HepG2 (cell line): ENCODE data around the gene ZMIZ2. TPM values are rescaled to one million over a fixed set of nuclear protein-coding genes. Genes with fewer than 3 reads are reported as not detected.

ENCODE experiments used
- ATAC-seq: fragments of 200-7000 bp; cut with Tn5 transposase; 3 replicates; pipeline ENCODE4 v1.9.1; 2020; ENCODE audit warnings: mild to moderate bottlenecking, moderate library complexity
- BruUV-seq: library from RNA; stranded (reverse); fragments of 400-500 nt; replicated peaks from 2 replicates; lab custom pipeline; 2021; lab: Mats Ljungman, UMichigan
- CTCF ChIA-PET: fragments of 300-600 bp; formaldehyde crosslinking; extraction: SDS; loops from one replicate; lab custom pipeline; 2021; ENCODE audit warnings: low total read pairs, inconsistent platforms, low intra/inter-chr PET ratio; lab: Yijun Ruan, JAX
- POLR2A ChIA-PET: fragments of 350-600 bp; sonication (Branson Sonifier 250); formaldehyde crosslinking; loops from one replicate; lab custom pipeline; 2020; ENCODE audit warnings: antibody characterized with exemption, inconsistent platforms; lab: Yijun Ruan, JAX
- DNase-seq: peaks from one replicate; pipeline ENCODE4 v3.0.0-alpha.2; 2015; ENCODE audit warnings: low spot score
- FAIRE-seq: peaks from 3 replicates; lab custom pipeline; 2011; peaks lifted over from hg19 to GRCh38; lab: Jason Lieb, UNC
- H2AFZ ChIP-seq: one replicate; pipeline ENCODE4 v1.6.1; 2011; ENCODE audit warnings: low read length, inconsistent platforms
- H3K27ac ChIP-seq: fragments of 300-600 bp; 3 replicates; pipeline ENCODE4 v1.8.0; 2011; ENCODE audit warnings: mixed run types, mild to moderate bottlenecking, mixed read lengths, low read length, inconsistent platforms; ENCODE audit not compliant: insufficient read depth; ENCODE audit errors: extremely low read length
- H3K27me3 ChIP-seq, 2 experiments: fragments of 200-600 bp in 1 of 2; 2 replicates in 1 of 2; 3 replicates in 1 of 2; pipeline versions ENCODE4 v1.6.0 to v1.8.0; 2011; ENCODE audit warnings: low read length in 2 of 2, mild to moderate bottlenecking in 2 of 2, moderate library complexity in 2 of 2, inconsistent platforms in 1 of 2; ENCODE audit not compliant: insufficient read depth in 2 of 2, control insufficient read depth in 1 of 2
- H3K36me3 ChIP-seq, 2 experiments: fragments of 200-600 bp in 1 of 2; replicated peaks in 1 of 2; 2 replicates in 1 of 2; 3 replicates in 1 of 2; pipeline versions ENCODE4 v1.5.1 to v1.8.0; 2011; ENCODE audit warnings: low read length in 2 of 2, inconsistent platforms in 1 of 2; ENCODE audit not compliant: insufficient read depth in 2 of 2, control insufficient read depth in 1 of 2
- H3K4me1 ChIP-seq: 2 replicates; pipeline ENCODE4 v1.5.1; 2012; ENCODE audit warnings: low read length, inconsistent platforms; ENCODE audit not compliant: insufficient read depth
- H3K4me2 ChIP-seq: 2 replicates; pipeline ENCODE4 v1.6.0; 2011; ENCODE audit warnings: low read depth, low read length, inconsistent platforms
- H3K4me3 ChIP-seq, 3 experiments: fragments of 200-600 bp in 1 of 3; sonication (generic), shearing (Covaris generic) in 1 of 3; replicated peaks in 1 of 3; 2 replicates each; pipeline ENCODE4 v1.5.1; 2011 to 2016; ENCODE audit warnings: low read length in 3 of 3, inconsistent platforms in 2 of 3, low read depth in 2 of 3, mild to moderate bottlenecking in 2 of 3, control low read depth in 1 of 3, mixed read lengths in 1 of 3; ENCODE audit not compliant: insufficient read depth in 1 of 3
- H3K79me2 ChIP-seq: one replicate; pipeline ENCODE4 v1.6.1; 2011; ENCODE audit warnings: low read length, inconsistent platforms; ENCODE audit not compliant: insufficient read depth
- H3K9ac ChIP-seq: 2 replicates; pipeline ENCODE4 v1.6.0; 2011; ENCODE audit warnings: mild to moderate bottlenecking, low read depth, low read length, inconsistent platforms; ENCODE audit not compliant: insufficient read depth
- H3K9me3 ChIP-seq: 2 replicates; pipeline ENCODE4 v1.5.1; 2012; ENCODE audit warnings: mild to moderate bottlenecking, low read length
- H4K20me1 ChIP-seq: 2 replicates; pipeline ENCODE4 v1.6.0; 2011; ENCODE audit warnings: inconsistent platforms, mild to moderate bottlenecking, low read length, moderate library complexity; ENCODE audit not compliant: insufficient read depth
- GTF2F1 ChIP-seq: fragments of 150-350 bp; IDR thresholded peaks from 2 replicates; pipeline ENCODE4 v1.6.1; 2014; ENCODE audit warnings: low read length
- PAWR ChIP-seq: sonication (generic); formaldehyde crosslinking; IDR thresholded peaks from 2 replicates; pipeline ENCODE4 v1.4.0; 2020; ENCODE audit warnings: missing genetic modification reagents, mild to moderate bottlenecking, borderline replicate concordance
- SRSF4 ChIP-seq: fragments of 200-400 bp; formaldehyde crosslinking; IDR thresholded peaks from one replicate; pipeline ENCODE4 v1.6.1; 2018; ENCODE audit warnings: mild to moderate bottlenecking, low read depth, low read length, moderate library complexity; ENCODE audit not compliant: poor library complexity, severe bottlenecking
- ZNF17 ChIP-seq: sonication (generic); formaldehyde crosslinking; IDR thresholded peaks from 2 replicates; pipeline ENCODE4 v1.5.0; 2020; ENCODE audit warnings: mild to moderate bottlenecking, missing genetic modification reagents
- ZNF282 ChIP-seq: fragments of 450-650 bp; IDR thresholded peaks from 2 replicates; pipeline ENCODE4 v1.6.1; 2018; ENCODE audit not compliant: partially characterized antibody
- ZNF724P ChIP-seq: sonication (generic); formaldehyde crosslinking; IDR thresholded peaks from 2 replicates; pipeline ENCODE4 v1.8.0; 2022; ENCODE audit warnings: missing genetic modification reagents, borderline replicate concordance
- WGBS: methylation state at CpG from one replicate; pipeline ENCODE4 v1.1.6; 2017; ENCODE audit warnings: low lambda C conversion rate; 5-methylcytosine and 5-hydroxymethylcytosine counted together
- in situ Hi-C: cut with HindIII; loops from 2 replicates; pipeline ENCODE4 v1.10.0; 2017; ENCODE audit warnings: low pct_unique_long_range_greater_than_20kb; ENCODE audit not compliant: extremely low pct_ligation_motif_present
- intact Hi-C: fragments of 100-400 bp; cut with micrococcal nuclease; formaldehyde crosslinking; loops from one replicate; pipeline ENCODE4 v1.10.0; 2022; ENCODE audit not compliant: unreplicated experiment
- polyA plus RNA-seq, 8 experiments: library from polyadenylated mRNA; depleted of rRNA in 3 of 8; stranded (reverse) in 7 of 8; unstranded in 1 of 8; fragments of >200 nt; fragmentation: Illumina TruSeq in 4 of 8; extraction: Trizol in 4 of 8; gene quantifications; 2 replicates each; pipeline versions ENCODE4 v1.2.1 to v1.2.3, GENCODE V29; 2011 to 2016; ENCODE audit warnings: low read depth in 4 of 8, missing spikeins in 1 of 8, mixed read lengths in 1 of 8; ENCODE audit not compliant: insufficient read depth in 1 of 8
- total RNA-seq, 5 experiments: library from RNA; depleted of rRNA; stranded (reverse); fragments of >200 nt; fragmentation: Illumina TruSeq; extraction: Trizol; gene quantifications; 2 replicates each; pipeline ENCODE4 v1.2.3, GENCODE V29; 2016; ENCODE audit warnings: low read depth in 1 of 5
- TF ChIP-seq, protein P1 (sequence below): fragments of 450-650 bp; IDR thresholded peaks from 2 replicates; pipeline ENCODE4 v1.6.1; 2016
- TF ChIP-seq, protein P2 (sequence below): IDR thresholded peaks from 2 replicates; pipeline ENCODE4 v1.6.1; 2016; ENCODE audit warnings: missing compliant biosample characterization, missing genetic modification reagents, borderline replicate concordance

The ZMIZ2 gene
- total and polyA plus RNA-seq, 2 of the 13 experiments (the other 11 are each of a cell fraction or from before 2014, with no cell fraction given) = 4.9 to 7.9 TPM

- H3K4me3 ChIP-seq = no peak overlapping the region
- H3K9me3 ChIP-seq = no peaks in the 10 kb centered on the region
- no peak for TF ChIP-seq GTF2F1
- TF ChIP-seq, protein P1, sequence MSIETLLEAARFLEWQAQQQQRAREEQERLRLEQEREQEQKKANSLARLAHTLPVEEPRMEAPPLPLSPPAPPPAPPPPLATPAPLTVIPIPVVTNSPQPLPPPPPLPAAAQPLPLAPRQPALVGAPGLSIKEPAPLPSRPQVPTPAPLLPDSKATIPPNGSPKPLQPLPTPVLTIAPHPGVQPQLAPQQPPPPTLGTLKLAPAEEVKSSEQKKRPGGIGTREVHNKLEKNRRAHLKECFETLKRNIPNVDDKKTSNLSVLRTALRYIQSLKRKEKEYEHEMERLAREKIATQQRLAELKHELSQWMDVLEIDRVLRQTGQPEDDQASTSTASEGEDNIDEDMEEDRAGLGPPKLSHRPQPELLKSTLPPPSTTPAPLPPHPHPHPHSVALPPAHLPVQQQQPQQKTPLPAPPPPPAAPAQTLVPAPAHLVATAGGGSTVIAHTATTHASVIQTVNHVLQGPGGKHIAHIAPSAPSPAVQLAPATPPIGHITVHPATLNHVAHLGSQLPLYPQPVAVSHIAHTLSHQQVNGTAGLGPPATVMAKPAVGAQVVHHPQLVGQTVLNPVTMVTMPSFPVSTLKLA = no peak
- WGBS = 84% methylated on average over 6 of the region's 7 CpGs
- H3K9ac ChIP-seq = no peak overlapping the region
- no peak overlapping the region for H3K4me2 ChIP-seq
- FAIRE-seq (no peak), ATAC-seq (no peak), DNase-seq (no peak)
- H4K20me1 ChIP-seq = no peaks in the 10 kb centered on the region
- H3K79me2 ChIP-seq = peaks cover 2% of the 10 kb centered on the region
- H3K27me3 ChIP-seq = no peaks in the 10 kb centered on the region
- H3K36me3 ChIP-seq = peaks cover 16 to 20% of the 10 kb centered on the region in 2 experiments; a peak in 3 of 5 replicates
- POLR2A ChIA-PET = no interaction called here
- H3K27ac ChIP-seq = no peak overlapping the region
- H2AFZ ChIP-seq = no peak overlapping the region
- in situ Hi-C loops (loop anchor here (25.0 kb wide), 1 partner anchor 170 kb away; the partner anchor contains the start of gene TMED4), intact Hi-C loops (no loop called here)
- BruUV-seq = no TSS peak
- no peaks in the 10 kb centered on the region; the same call in 1 of the 2 replicates for H3K4me1 ChIP-seq
- CTCF ChIA-PET = no interaction called here
These were observed 9.1 kb downstream of the ZMIZ2 start for GRCh38 chr7:44757739-44758138.

DNA sequence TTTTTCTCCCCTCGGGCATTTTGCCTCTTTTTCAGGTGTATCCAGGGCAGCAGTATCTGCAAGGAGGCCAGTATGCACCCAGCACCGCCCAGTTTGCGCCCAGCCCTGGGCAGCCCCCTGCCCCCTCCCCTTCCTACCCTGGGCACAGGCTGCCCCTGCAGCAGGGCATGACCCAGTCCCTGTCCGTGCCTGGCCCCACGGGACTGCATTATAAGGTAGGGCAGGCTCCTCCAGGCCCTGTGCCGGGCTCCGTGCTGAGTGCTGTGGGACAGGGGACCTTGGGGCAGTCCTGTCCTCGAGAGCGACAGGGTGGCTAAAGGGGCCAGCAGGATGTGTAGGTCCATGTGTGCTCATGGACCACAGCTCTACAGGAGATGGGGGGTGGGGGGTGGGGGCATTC is 10.6 kb downstream of the ZMIZ2 start:
- peaks cover 28 to 29% of the 10 kb centered on the region in 2 experiments; a peak in 4 of 5 replicates for H3K36me3 ChIP-seq
- no peak overlapping the region for H2AFZ ChIP-seq
- intact Hi-C loops = no loop called here
- TF ChIP-seq ZNF17 (CRISPR knock-in tag) = no peak
- TF ChIP-seq ZNF724P (CRISPR knock-in tag) = no peak
- TF ChIP-seq SRSF4 = no peak
- TF ChIP-seq, protein P2, sequence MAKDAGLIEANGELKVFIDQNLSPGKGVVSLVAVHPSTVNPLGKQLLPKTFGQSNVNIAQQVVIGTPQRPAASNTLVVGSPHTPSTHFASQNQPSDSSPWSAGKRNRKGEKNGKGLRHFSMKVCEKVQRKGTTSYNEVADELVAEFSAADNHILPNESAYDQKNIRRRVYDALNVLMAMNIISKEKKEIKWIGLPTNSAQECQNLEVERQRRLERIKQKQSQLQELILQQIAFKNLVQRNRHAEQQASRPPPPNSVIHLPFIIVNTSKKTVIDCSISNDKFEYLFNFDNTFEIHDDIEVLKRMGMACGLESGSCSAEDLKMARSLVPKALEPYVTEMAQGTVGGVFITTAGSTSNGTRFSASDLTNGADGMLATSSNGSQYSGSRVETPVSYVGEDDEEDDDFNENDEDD (CRISPR knock-in tag) = no peak
- no peak for TF ChIP-seq ZNF282
- no peak for TF ChIP-seq PAWR
- TF ChIP-seq, all 625 proteins: peak for 0
- Histone ChIP-seq H3K4me3 (no peak overlapping the region), H3K27ac (no peak overlapping the region), H3K4me1 (no peaks in the 10 kb centered on the region; the same call in 1 of the 2 replicates), H3K9me3 (no peaks in the 10 kb centered on the region), H3K9ac (no peak overlapping the region), H3K27me3 (no peaks in the 10 kb centered on the region), H3K79me2 (peaks cover 2% of the 10 kb centered on the region), H3K4me2 (no peak overlapping the region), H4K20me1 (no peaks in the 10 kb centered on the region)
- ChIA-PET POLR2A (no interaction called here), CTCF (no interaction called here)
- DNase-seq (no peak), ATAC-seq (no peak), FAIRE-seq (no peak)
- WGBS = 93% methylated on average over 4 of the region's 9 CpGs
- no TSS peak for BruUV-seq
- in situ Hi-C loops = loop anchor here (25.0 kb wide), 1 partner anchor 172 kb away; the partner anchor contains the start of gene TMED4
